Astrocyte of the cerebellum (primary cell): ENCODE data around the gene MARCHF10.
A peak's percentile ranks its signal among the peaks of the same experiment; 100 is the strongest.
"Not testable (repeated sequence)": the region's sequence is repeated elsewhere in the genome, so short reads cannot be mapped to it uniquely, and the experiment has no call there.

Source experiments
- DNase-seq: peaks from one replicate; pipeline ENCODE4 v3.0.0-alpha.2; 2011; ENCODE audit warnings: low read depth
- H3K4me3 ChIP-seq: 2 replicates; pipeline ENCODE4 v1.5.1; 2011; ENCODE audit warnings: mild to moderate bottlenecking, low read depth, low read length, moderate library complexity
- CTCF ChIP-seq: IDR thresholded peaks from 2 replicates; pipeline ENCODE4 v1.5.1; 2012; ENCODE audit warnings: low read length, low read depth, moderate library complexity, mild to moderate bottlenecking; ENCODE audit errors: missing control alignments
- in situ Hi-C: cut with HindIII; loops from 2 replicates; pipeline ENCODE4 v1.10.0; 2017; ENCODE audit warnings: low sequenced_read_pairs

Gene MARCHF10

GRCh38 chr17:62696726-62697490, 111.2 kb downstream of the MARCHF10 start:
- no peak for DNase-seq
- TF ChIP-seq CTCF = no peak
- H3K4me3 ChIP-seq = no peak overlapping the region
- in situ Hi-C loops = no loop called here

GRCh38 chr17:62696256-62696655, 111.9 kb downstream of the MARCHF10 start:
- no peak for TF ChIP-seq CTCF
- DNase-seq = no peak

GRCh38 chr17:62695093-62695738, 112.9 kb downstream of the MARCHF10 start:
- in situ Hi-C loops, DNase-seq: not testable (repeated sequence)

More at GRCh38 chr17:62696256-62696655, 111.9 kb downstream of the MARCHF10 start:
- no peak overlapping the region for H3K4me3 ChIP-seq
- in situ Hi-C loops = no loop called here

GRCh38 chr17:62693616-62694409, 114.3 kb downstream of the MARCHF10 start:
- in situ Hi-C loops = loop anchor here (5.0 kb wide), 1 partner anchor 77 kb away; no protein-coding TSS in a partner anchor
- TF ChIP-seq CTCF = no peak
- DNase-seq = no peak
- H3K4me3 ChIP-seq = no peak overlapping the region

More at GRCh38 chr17:62695093-62695738, 112.9 kb downstream of the MARCHF10 start:
- H3K4me3 ChIP-seq = not testable (repeated sequence)

- no peak overlapping the region for H3K4me3 ChIP-seq
- DNase-seq = no peak
- in situ Hi-C loops = loop anchor here (5.0 kb wide), 1 partner anchor 76 kb away; no protein-coding TSS in a partner anchor
- peak; percentile 59 for TF ChIP-seq CTCF
Observed at GRCh38 chr17:62692721-62693431, 115.2 kb downstream of the MARCHF10 start.

GRCh38 chr17:62692159-62692651, 115.9 kb downstream of the MARCHF10 start:
- no peak for TF ChIP-seq CTCF
- no peak overlapping the region for H3K4me3 ChIP-seq
- in situ Hi-C loops = loop anchor here (5.0 kb wide), 1 partner anchor 75 kb away; no protein-coding TSS in a partner anchor
- no peak for DNase-seq

- H3K4me3 ChIP-seq, DNase-seq: not testable (repeated sequence)
- in situ Hi-C loops = loop anchor here (5.0 kb wide), 1 partner anchor 74 kb away; no protein-coding TSS in a partner anchor
Observed at GRCh38 chr17:62691589-62691915, 116.6 kb downstream of the MARCHF10 start.
